Caco-2 (cell line): ENCODE measurements around the gene ZNF653. TPM values are rescaled to one million over a fixed set of nuclear protein-coding genes. Genes with fewer than 3 reads are reported as not detected.

ENCODE experiments used
- BruUV-seq: library from RNA; stranded (reverse); fragments of 400-500 nt; replicated peaks from 2 replicates; lab custom pipeline; 2021; lab: Mats Ljungman, UMichigan
- CTCF ChIA-PET: fragments of 300-600 bp; sonication (Branson Sonifier 250); formaldehyde crosslinking; loops from one replicate; lab custom pipeline; 2022; ENCODE audit warnings: antibody characterized with exemption; lab: Charles Lee
- POLR2A ChIA-PET: fragments of 300-600 bp; sonication (Branson Sonifier 250); formaldehyde crosslinking; loops from one replicate; lab custom pipeline; 2022; ENCODE audit warnings: antibody characterized with exemption; lab: Charles Lee
- DNase-seq, 2 experiments: peaks; one replicate each; pipeline versions ENCODE4 v3.0.0 to v3.0.0-alpha.2; 2020 to 2022
- H3K27me3 ChIP-seq: replicated peaks from 2 replicates; pipeline ENCODE4 v1.6.0; 2011; ENCODE audit warnings: low read length; ENCODE audit not compliant: control insufficient read depth, insufficient read depth
- H3K36me3 ChIP-seq: 2 replicates; pipeline ENCODE4 v1.5.1; 2011; ENCODE audit warnings: low read length; ENCODE audit not compliant: control insufficient read depth, insufficient read depth
- H3K4me1 ChIP-seq: fragments of 250-450 bp; sonication (Bioruptor Pico); 2 replicates; pipeline ENCODE4 v1.5.1; 2020; ENCODE audit warnings: mild to moderate bottlenecking
- H3K4me3 ChIP-seq: 2 replicates; pipeline ENCODE4 v1.5.1; 2011; ENCODE audit warnings: low read depth, mild to moderate bottlenecking, control low read depth, low read length
- H3K9me3 ChIP-seq: fragments of 250-450 bp; sonication (Bioruptor Pico); 2 replicates; pipeline ENCODE4 v1.5.1; 2020; ENCODE audit warnings: mild to moderate bottlenecking, moderate library complexity
- H3K27ac Mint-ChIP-seq: one replicate; pipeline ENCODE4 v1.8.0; 2022; ENCODE audit warnings: mixed read lengths; ENCODE audit not compliant: unreplicated experiment
- H3K27me3 Mint-ChIP-seq: one replicate; pipeline ENCODE4 v1.8.0; 2022; ENCODE audit warnings: mixed read lengths; ENCODE audit not compliant: insufficient read depth, unreplicated experiment
- H3K36me3 Mint-ChIP-seq: one replicate; pipeline ENCODE4 v1.8.0; 2022; ENCODE audit warnings: mild to moderate bottlenecking, mixed read lengths; ENCODE audit not compliant: insufficient read depth, unreplicated experiment
- H3K4me1 Mint-ChIP-seq: one replicate; pipeline ENCODE4 v1.8.0; 2022; ENCODE audit warnings: low read depth, mixed read lengths; ENCODE audit not compliant: unreplicated experiment
- H3K4me3 Mint-ChIP-seq: one replicate; pipeline ENCODE4 v1.8.0; 2022; ENCODE audit warnings: mild to moderate bottlenecking, moderate library complexity, mixed read lengths; ENCODE audit not compliant: unreplicated experiment
- H3K9me3 Mint-ChIP-seq: one replicate; pipeline ENCODE4 v1.8.0; 2022; ENCODE audit warnings: mixed read lengths; ENCODE audit not compliant: unreplicated experiment
- CTCF ChIP-seq, 2 experiments: fragments of 200-600 bp in 1 of 2; IDR thresholded peaks; 1 replicate in 1 of 2; 2 replicates in 1 of 2; pipeline versions ENCODE4 v1.5.1 to v1.8.0; 2011 to 2022; ENCODE audit warnings: antibody characterized with exemption in 1 of 2, control low read depth in 1 of 2, inconsistent platforms in 1 of 2, low read depth in 1 of 2, low read length in 1 of 2, mild to moderate bottlenecking in 1 of 2, moderate library complexity in 1 of 2; ENCODE audit not compliant: insufficient read depth in 1 of 2, severe bottlenecking in 1 of 2, unreplicated experiment in 1 of 2
- intact Hi-C: fragments of 100-400 bp; cut with micrococcal nuclease; formaldehyde crosslinking; loops from one replicate; pipeline ENCODE4 v1.10.0; 2022; ENCODE audit not compliant: unreplicated experiment
- total RNA-seq: library from RNA; stranded (reverse); gene quantifications from 2 replicates; pipeline ENCODE4 v1.2.3, GENCODE V29; 2022

Gene ZNF653
- total RNA-seq, 1 experiment from 2014 or later = 6.1 TPM

GRCh38 chr19:11464333-11465265, 41.0 kb downstream of the ZNF653 start:
- no peak overlapping the region for H3K4me3 Mint-ChIP-seq
- intact Hi-C loops = no loop called here
- BruUV-seq = no TSS peak
- CTCF ChIA-PET = no interaction called here
- DNase-seq = no peak
- POLR2A ChIA-PET = no interaction called here
- no peaks in the 10 kb centered on the region for H3K4me1 Mint-ChIP-seq
- Histone ChIP-seq H3K9me3 (no peaks in the 10 kb centered on the region), H3K36me3 (no peaks in the 10 kb centered on the region), H3K4me3 (no peak overlapping the region), H3K27me3 (no peaks in the 10 kb centered on the region), H3K4me1 (no peaks in the 10 kb centered on the region)
- H3K27ac Mint-ChIP-seq = no peak overlapping the region
- no peaks in the 10 kb centered on the region for H3K9me3 Mint-ChIP-seq
- no peak for TF ChIP-seq CTCF (IDR thresholded peaks at IDR 0.05; ENCODE audit: insufficient read depth in 1 of 2, low read depth in 1 of 2, low read length in 1 of 2, severe bottlenecking in 1 of 2, unreplicated experiment in 1 of 2)
- no peaks in the 10 kb centered on the region for H3K36me3 Mint-ChIP-seq
- no peaks in the 10 kb centered on the region for H3K27me3 Mint-ChIP-seq

GRCh38 chr19:11463391-11463790, 42.2 kb downstream of the ZNF653 start:
- POLR2A ChIA-PET = no interaction called here
- H3K9me3 ChIP-seq = no peaks in the 10 kb centered on the region
- BruUV-seq = no TSS peak
- no peak for DNase-seq
- Mint-ChIP-seq H3K9me3 (no peaks in the 10 kb centered on the region), H3K36me3 (no peaks in the 10 kb centered on the region), H3K27me3 (no peaks in the 10 kb centered on the region), H3K4me1 (no peaks in the 10 kb centered on the region), H3K4me3 (no peak overlapping the region), H3K27ac (no peak overlapping the region)
- H3K36me3 ChIP-seq = no peaks in the 10 kb centered on the region
- CTCF ChIA-PET = no interaction called here
- H3K4me3 ChIP-seq = no peak overlapping the region
- no peaks in the 10 kb centered on the region for H3K4me1 ChIP-seq
- H3K27me3 ChIP-seq = no peaks in the 10 kb centered on the region
- intact Hi-C loops = no loop called here
- no peak for TF ChIP-seq CTCF (IDR thresholded peaks at IDR 0.05; ENCODE audit: insufficient read depth in 1 of 2, low read depth in 1 of 2, low read length in 1 of 2, severe bottlenecking in 1 of 2, unreplicated experiment in 1 of 2)

GRCh38 chr19:11461453-11461852, 44.2 kb downstream of the ZNF653 start:
- POLR2A ChIA-PET = no interaction called here
- Mint-ChIP-seq H3K27ac (no peak overlapping the region), H3K36me3 (no peaks in the 10 kb centered on the region), H3K4me1 (no peaks in the 10 kb centered on the region), H3K27me3 (no peaks in the 10 kb centered on the region), H3K4me3 (no peak overlapping the region), H3K9me3 (no peaks in the 10 kb centered on the region)
- no peaks in the 10 kb centered on the region for H3K36me3 ChIP-seq
- intact Hi-C loops = no loop called here
- no peak for TF ChIP-seq CTCF (IDR thresholded peaks at IDR 0.05; ENCODE audit: insufficient read depth in 1 of 2, low read depth in 1 of 2, low read length in 1 of 2, severe bottlenecking in 1 of 2, unreplicated experiment in 1 of 2)
- H3K4me1 ChIP-seq = no peaks in the 10 kb centered on the region
- no peak overlapping the region for H3K4me3 ChIP-seq
- CTCF ChIA-PET = no interaction called here
- BruUV-seq = no TSS peak
- no peak for DNase-seq
- H3K9me3 ChIP-seq = no peaks in the 10 kb centered on the region
- H3K27me3 ChIP-seq = no peaks in the 10 kb centered on the region
